ENCODE measurements around the gene PARP3.

DNA sequence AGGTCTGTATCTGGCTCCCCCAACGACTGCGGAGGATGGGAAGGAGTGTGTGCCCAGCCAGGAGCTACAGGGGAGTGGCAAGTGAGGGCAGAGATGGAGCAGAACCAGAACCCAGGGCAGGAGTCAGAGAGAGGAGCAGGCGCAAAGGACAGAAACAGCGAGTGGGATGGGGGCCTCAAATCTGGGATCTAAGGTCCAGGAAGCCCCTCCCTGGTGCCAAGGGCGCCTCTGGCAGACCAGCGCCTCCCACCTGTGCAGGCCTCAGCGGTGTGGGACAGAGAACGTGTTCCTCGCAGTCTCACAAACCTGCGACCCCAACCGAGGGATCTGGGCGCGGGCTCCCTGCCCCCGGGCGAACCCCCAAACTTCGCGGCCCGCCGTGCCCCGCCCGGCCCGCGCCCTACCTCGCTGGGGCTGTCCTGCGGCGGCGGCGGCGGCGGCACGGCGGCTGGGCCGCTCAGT is 24.8 kb downstream of the PARP3 start:
- TF ChIP-seq POLR2A (IDR thresholded peaks at IDR 0.05) (no peak), CTCF (IDR thresholded peaks at IDR 0.05 in 8 of 11, conservative IDR thresholded peaks at IDR 0.05 in 3 of 11) (no peak)
